Measurements from ENCODE around the gene UBE2V1. TPM values are rescaled to one million over a fixed set of nuclear protein-coding genes. Genes with fewer than 3 reads are reported as not detected.

The UBE2V1 gene
- polyA plus RNA-seq, 1 of the 3 experiments (the other 2 are of a cell fraction) = 99.7 TPM

GRCh38 chr20:50115591-50116367 lies 2.8 kb upstream of the UBE2V1 start (continued):
- TF ChIP-seq USF1 (IDR thresholded peaks at IDR 0.05; ENCODE audit: borderline replicate concordance, low read depth) (no peak), ELF1 (IDR thresholded peaks at IDR 0.05) (peak; percentile 61; the same call in 1 of the 2 replicates), IRF3 (IDR thresholded peaks at IDR 0.05; ENCODE audit: low read depth, low read length) (no peak), FOXM1 (IDR thresholded peaks at IDR 0.05; ENCODE audit: low read depth) (no peak), ZBTB33 (IDR thresholded peaks at IDR 0.05; ENCODE audit: borderline replicate concordance, low read depth) (peak; percentile 22; the same call in 1 of the 2 replicates), NRF1 (IDR thresholded peaks at IDR 0.05; ENCODE audit: low read depth, low read length) (peak; percentile 84), RXRA (IDR thresholded peaks at IDR 0.05; ENCODE audit: borderline replicate concordance, low read depth) (no peak), EP300 (IDR thresholded peaks at IDR 0.05; ENCODE audit: borderline replicate concordance in 1 of 2, low read depth in 1 of 2, low read length in 1 of 2) (no peak), MXI1 (IDR thresholded peaks at IDR 0.05; ENCODE audit: low read depth, low read length) (peak; percentile 61), MEF2A (IDR thresholded peaks at IDR 0.05; ENCODE audit: borderline replicate concordance, low read depth) (no peak), FOXJ3 (CRISPR knock-in tag; IDR thresholded peaks at IDR 0.05) (no peak), MAX (IDR thresholded peaks at IDR 0.05; ENCODE audit: low read depth) (peak; percentile 90), GABPA (IDR thresholded peaks at IDR 0.05; ENCODE audit: low read depth) (peak; percentile 89), RCOR1 (IDR thresholded peaks at IDR 0.05; ENCODE audit: low read length) (0 out of 2 replicates have a peak, but pooled peaks have one; percentile 9), CHD2 (IDR thresholded peaks at IDR 0.05; ENCODE audit: low read length, partially characterized antibody) (peak; percentile 85)

- ChIA-PET POLR2A (interaction anchor here (1.0 to 1.9 kb wide), 2 partner anchors 39 to 199 kb away, joined by 4 to 16 read pairs; partner anchors contain the start of gene PEDS1), CTCF (interaction anchor here (0.8 to 11.5 kb wide), 10 partner anchors 9 to 150 kb away, joined by 3 to 297 read pairs (median 7); no protein-coding TSS in a partner anchor)
- Histone ChIP-seq H3K27me3 (ENCODE audit: insufficient read depth) (no peaks in the 10 kb centered on the region), H3K36me3 (replicated peaks in 1 of 2; ENCODE audit: control insufficient read depth in 1 of 2, insufficient read depth in 2 of 2, low read length in 1 of 2) (peaks cover 0 to 2% of the 10 kb centered on the region in 2 experiments), H4K20me1 (ENCODE audit: insufficient read depth) (peaks cover 22% of the 10 kb centered on the region), H3K27ac (ENCODE audit: low read depth in 2 of 2, low read length in 1 of 2) (peak overlapping the region; percentile 52 to 85; a peak in 3 of 4 replicates), H3F3A (replicated peaks; ENCODE audit: insufficient read depth) (peaks cover 19% of the 10 kb centered on the region), H3K9me2 (no peaks in the 10 kb centered on the region), H3K4me1 (ENCODE audit: control insufficient read depth in 1 of 2, insufficient read depth in 2 of 2, low read depth in 1 of 2, low read length in 1 of 2) (peaks cover 22 to 44% of the 10 kb centered on the region in 2 experiments; a peak in 3 of 4 replicates), H2AFZ (ENCODE audit: low read depth) (peak overlapping the region; percentile 94), H3K9ac (peak overlapping the region; percentile 69), H3K9me3 (no peaks in the 10 kb centered on the region), H3K79me2 (ENCODE audit: insufficient read depth) (peaks cover 55% of the 10 kb centered on the region), H3K4me2 (peak overlapping the region; percentile 90), H3K4me3 (ENCODE audit: low read depth in 2 of 2, low read length in 1 of 2) (peak overlapping the region; percentile 64 to 70)
- WGBS (ENCODE audit: low lambda C conversion rate) = 18% methylated on average over 3 of the region's 6 CpGs
- DNase-seq = no peak
- TF ChIP-seq USF1 (IDR thresholded peaks at IDR 0.05; ENCODE audit: borderline replicate concordance, low read depth) (peak; percentile 57; the same call in 1 of the 2 replicates), REST (IDR thresholded peaks at IDR 0.05; ENCODE audit: low read depth, low read length) (no peak)
These were observed 2.1 kb upstream of the UBE2V1 start for GRCh38 chr20:50115041-50115512.

All from SK-N-SH (cell line).